HEK293 (cell line): ENCODE results near the gene HECTD4.
"Not testable (repeated sequence)": the region's sequence is repeated elsewhere in the genome, so short reads cannot be mapped to it uniquely, and the experiment has no call there.

Source experiments
- CTCF ChIA-PET: fragments of 350-600 bp; formaldehyde crosslinking; extraction: SDS; loops from one replicate; lab custom pipeline; 2021; ENCODE audit warnings: antibody characterized with exemption; lab: Yijun Ruan, JAX
- POLR2A ChIA-PET: fragments of 300-600 bp; formaldehyde crosslinking; extraction: SDS; loops from one replicate; lab custom pipeline; 2020; ENCODE audit warnings: antibody characterized with exemption, inconsistent platforms; lab: Yijun Ruan, JAX
- H3K27ac ChIP-seq: fragments of 200-500 bp; sonication (Bioruptor generic); 2 replicates; pipeline ENCODE4 v1.5.1; 2014; ENCODE audit warnings: low read depth, low read length, control low read depth, inconsistent platforms; ENCODE audit errors: extremely low read depth
- H3K36me3 ChIP-seq, 2 experiments: fragments of 200-500 bp in 1 of 2; sonication (Bioruptor generic) in 1 of 2; 1 replicate in 1 of 2; 2 replicates in 1 of 2; pipeline ENCODE4 v1.5.1; 2014 to 2017; ENCODE audit warnings: inconsistent platforms in 2 of 2, low read length in 2 of 2; ENCODE audit not compliant: control insufficient read depth in 2 of 2, insufficient read depth in 1 of 2
- H3K4me1 ChIP-seq: fragments of 200-500 bp; sonication (Bioruptor generic); 2 replicates; pipeline ENCODE4 v1.5.1; 2014; ENCODE audit warnings: mild to moderate bottlenecking, low read length, inconsistent platforms; ENCODE audit not compliant: control insufficient read depth, insufficient read depth
- H3K4me3 ChIP-seq: 2 replicates; pipeline ENCODE4 v1.5.1; 2011; ENCODE audit warnings: low read depth, mild to moderate bottlenecking, control low read depth, low read length, moderate library complexity
- H3K9me3 ChIP-seq: fragments of 200-500 bp; sonication (Bioruptor generic); 2 replicates; pipeline ENCODE4 v1.5.1; 2014; ENCODE audit warnings: low read depth, low read length, inconsistent platforms; ENCODE audit not compliant: control insufficient read depth, insufficient read depth
- MZF1 ChIP-seq: fragments of 450-650 bp; formaldehyde crosslinking; IDR thresholded peaks from 2 replicates; pipeline ENCODE4 v1.5.1; 2017; ENCODE audit warnings: missing biosample characterization, missing genetic modification characterization, borderline replicate concordance
- PRDM10 ChIP-seq: fragments of 450-650 bp; formaldehyde crosslinking; IDR thresholded peaks from 2 replicates; pipeline ENCODE4 v1.5.1; 2016; ENCODE audit warnings: missing biosample characterization, missing genetic modification characterization
- SP3 ChIP-seq: fragments of 450-650 bp; formaldehyde crosslinking; IDR thresholded peaks from 2 replicates; pipeline ENCODE4 v1.5.1; 2016; ENCODE audit warnings: missing biosample characterization, missing genetic modification characterization
- ZNF10 ChIP-seq: fragments of 450-650 bp; formaldehyde crosslinking; IDR thresholded peaks from 2 replicates; pipeline ENCODE4 v1.5.1; 2017; ENCODE audit warnings: missing biosample characterization, missing genetic modification characterization
- ZNF146 ChIP-seq: fragments of 450-650 bp; formaldehyde crosslinking; IDR thresholded peaks from 2 replicates; pipeline ENCODE4 v1.5.1; 2016; ENCODE audit warnings: missing biosample characterization, missing genetic modification characterization
- ZNF157 ChIP-seq: fragments of 450-650 bp; formaldehyde crosslinking; IDR thresholded peaks from 2 replicates; pipeline ENCODE4 v1.5.1; 2016; ENCODE audit warnings: missing biosample characterization, missing genetic modification characterization
- ZNF324 ChIP-seq: fragments of 450-650 bp; formaldehyde crosslinking; IDR thresholded peaks from 2 replicates; pipeline ENCODE4 v1.5.1; 2016; ENCODE audit warnings: missing biosample characterization, missing genetic modification characterization
- ZNF426 ChIP-seq: fragments of 450-650 bp; formaldehyde crosslinking; IDR thresholded peaks from 2 replicates; pipeline ENCODE4 v1.5.1; 2017; ENCODE audit warnings: missing biosample characterization, missing genetic modification characterization, mild to moderate bottlenecking, inconsistent platforms, moderate library complexity
- ZNF548 ChIP-seq: fragments of 450-650 bp; formaldehyde crosslinking; IDR thresholded peaks from 2 replicates; pipeline ENCODE4 v1.5.1; 2016; ENCODE audit warnings: missing biosample characterization, missing genetic modification characterization
- ZNF664 ChIP-seq: fragments of 450-650 bp; formaldehyde crosslinking; IDR thresholded peaks from 2 replicates; pipeline ENCODE4 v1.5.1; 2016; ENCODE audit warnings: missing biosample characterization, missing genetic modification characterization
- ZNF692 ChIP-seq: fragments of 450-650 bp; formaldehyde crosslinking; IDR thresholded peaks from 2 replicates; pipeline ENCODE4 v1.5.1; 2016; ENCODE audit warnings: missing biosample characterization, missing genetic modification characterization
- ZNF843 ChIP-seq: fragments of 450-650 bp; formaldehyde crosslinking; IDR thresholded peaks from 2 replicates; pipeline ENCODE4 v1.5.1; 2016; ENCODE audit warnings: missing biosample characterization, missing genetic modification characterization
- ZSCAN4 ChIP-seq: fragments of 450-650 bp; formaldehyde crosslinking; IDR thresholded peaks from 2 replicates; pipeline ENCODE4 v1.5.1; 2017; ENCODE audit warnings: missing biosample characterization, missing genetic modification characterization

Gene HECTD4

DNA sequence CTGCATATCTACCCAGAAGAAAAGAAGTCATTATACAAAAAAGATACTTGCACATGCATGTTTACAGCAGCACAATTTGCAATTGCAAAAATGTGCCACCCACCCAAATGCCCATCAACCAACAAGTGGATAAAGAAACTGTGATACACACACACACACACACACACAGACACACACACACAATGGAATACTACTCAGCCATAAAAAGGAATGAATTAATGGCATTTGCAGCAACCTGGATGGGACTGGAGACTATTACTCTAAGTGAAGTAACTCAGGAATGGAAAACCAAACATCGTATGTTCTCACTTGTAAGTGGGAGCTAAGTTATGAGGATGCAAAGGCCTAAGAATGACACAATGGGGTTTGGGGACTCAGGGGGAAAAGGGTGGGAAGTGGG, 47.2 kb downstream of the HECTD4 start:
- H3K4me3 ChIP-seq, H3K27ac ChIP-seq, CTCF ChIA-PET, H3K9me3 ChIP-seq, POLR2A ChIA-PET, H3K36me3 ChIP-seq, H3K4me1 ChIP-seq: not testable (repeated sequence)
- TF ChIP-seq ZSCAN4 (tag by site-specific recombination) (peak; percentile 53), ZNF146 (peak; percentile 91)
- TF ChIP-seq, all 188 proteins: peak for 2; not testable (repeated sequence) for 186

DNA sequence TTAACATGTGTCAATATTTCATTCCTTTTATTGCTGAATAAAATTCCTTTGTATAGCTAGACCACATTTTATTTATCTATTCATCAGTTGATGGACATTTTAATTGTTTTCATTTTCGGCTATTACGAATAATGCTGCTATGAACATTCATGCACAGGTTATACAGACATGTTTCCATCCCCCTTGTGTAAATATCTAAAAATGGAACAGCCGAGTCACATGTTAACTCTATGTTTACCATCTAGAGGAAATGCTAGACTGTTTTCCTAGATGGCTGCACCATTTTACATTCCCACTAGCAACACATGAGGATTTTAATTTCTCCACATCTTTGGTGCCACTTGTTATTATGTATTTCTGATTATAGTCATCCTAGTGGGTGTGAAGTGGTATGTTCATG, 49.2 kb downstream of the HECTD4 start:
- no peak overlapping the region for H3K27ac ChIP-seq
- POLR2A ChIA-PET: no interaction called here
- peaks cover 3% of the 10 kb centered on the region; the same call in 1 of the 2 replicates for H3K4me1 ChIP-seq
- H3K9me3 ChIP-seq: no peaks in the 10 kb centered on the region
- TF ChIP-seq PRDM10 (tag by site-specific recombination): peak; percentile 17; the same call in 1 of the 2 replicates
- no peak for TF ChIP-seq MZF1 (tag by site-specific recombination)
- peak; percentile 83 for TF ChIP-seq ZNF10 (tag by site-specific recombination)
- TF ChIP-seq, all 188 proteins: peak for 2
- H3K36me3 ChIP-seq: no peaks in the 10 kb centered on the region
- CTCF ChIA-PET: no interaction called here
- no peak overlapping the region for H3K4me3 ChIP-seq

DNA sequence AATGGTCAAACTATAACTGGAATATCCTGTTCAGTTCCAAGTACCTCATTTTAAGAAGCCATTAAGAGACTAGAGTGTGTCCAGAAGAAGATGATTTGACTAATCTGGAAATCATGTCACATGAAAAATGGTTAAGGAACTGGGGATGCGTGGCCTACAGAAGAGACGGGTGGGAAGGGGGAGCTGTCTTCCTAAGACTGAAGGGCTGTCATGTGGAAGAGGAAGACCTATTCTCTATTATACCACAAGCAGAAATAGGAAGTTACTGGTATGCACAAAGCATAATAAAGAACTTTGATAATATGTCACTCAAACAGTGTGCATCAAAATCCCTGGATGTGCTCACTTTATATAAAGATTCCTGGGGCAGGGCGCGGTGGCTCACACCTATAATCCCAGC, 50.3 kb downstream of the HECTD4 start:
- Histone ChIP-seq H3K36me3 (no peaks in the 10 kb centered on the region), H3K4me3 (no peak overlapping the region), H3K9me3 (no peaks in the 10 kb centered on the region), H3K27ac (no peak overlapping the region), H3K4me1 (peaks cover 3% of the 10 kb centered on the region; the same call in 1 of the 2 replicates)
- ChIA-PET CTCF (interaction anchor here (0.6 kb wide), 1 partner anchor 195 kb away, joined by 3 read pairs; no protein-coding TSS in a partner anchor), POLR2A (no interaction called here)
- TF ChIP-seq ZNF664 (tag by site-specific recombination) (no peak), ZNF548 (tag by site-specific recombination) (no peak), ZNF692 (tag by site-specific recombination) (no peak), ZNF843 (tag by site-specific recombination) (no peak), ZSCAN4 (tag by site-specific recombination) (no peak), ZNF324 (tag by site-specific recombination) (no peak), SP3 (tag by site-specific recombination) (no peak), ZNF157 (tag by site-specific recombination) (no peak), ZNF426 (tag by site-specific recombination) (no peak)
